Fibroblast of skin of left biceps (primary cell): ENCODE data around the gene FAM221B.

Experiments used
- DNase-seq, 2 experiments: peaks; one replicate each; pipeline ENCODE4 v3.0.0-alpha.2; 2013; ENCODE audit warnings: low read depth in 2 of 2

Gene FAM221B

DNA sequence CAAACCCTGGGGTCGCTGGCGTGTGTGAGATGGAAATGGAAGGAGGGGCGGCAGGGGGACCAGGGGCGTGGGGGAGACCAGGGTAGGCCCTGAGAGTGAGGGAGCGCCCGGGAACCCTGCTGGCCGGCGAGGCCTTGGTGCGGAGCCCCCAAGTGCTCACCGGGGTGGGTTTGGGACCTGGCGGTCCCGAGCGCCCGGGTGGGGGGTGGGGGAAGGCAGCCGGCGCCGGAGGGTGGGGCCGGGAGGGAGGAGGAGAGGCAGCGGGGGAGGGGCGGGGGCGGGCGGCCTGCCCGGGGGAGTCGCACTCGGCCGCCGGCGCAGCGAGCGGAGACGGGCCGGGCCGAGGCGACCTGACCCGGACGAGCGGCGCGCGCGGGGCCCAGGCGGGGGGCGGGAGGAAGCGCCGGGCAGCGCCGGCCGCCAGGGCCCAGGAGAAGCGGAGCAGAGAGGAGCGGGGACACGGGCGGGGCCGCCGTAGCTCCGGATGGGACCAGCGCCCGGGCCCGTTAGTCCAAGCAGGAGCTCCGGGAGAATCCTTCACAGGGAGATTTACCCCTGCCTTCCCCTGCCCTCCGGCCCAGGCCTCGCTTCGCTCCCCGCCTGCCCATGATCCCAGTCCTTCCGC lies 37.1 kb downstream of the FAM221B start, which contains the start of gene NPR2:
Gene NPR2, plus strand, starts transcription at position 295 of the 625 bp plus-strand sequence. CDS start 818 bp downstream, outside the sequence.
- DNase-seq = no peak

DNA sequence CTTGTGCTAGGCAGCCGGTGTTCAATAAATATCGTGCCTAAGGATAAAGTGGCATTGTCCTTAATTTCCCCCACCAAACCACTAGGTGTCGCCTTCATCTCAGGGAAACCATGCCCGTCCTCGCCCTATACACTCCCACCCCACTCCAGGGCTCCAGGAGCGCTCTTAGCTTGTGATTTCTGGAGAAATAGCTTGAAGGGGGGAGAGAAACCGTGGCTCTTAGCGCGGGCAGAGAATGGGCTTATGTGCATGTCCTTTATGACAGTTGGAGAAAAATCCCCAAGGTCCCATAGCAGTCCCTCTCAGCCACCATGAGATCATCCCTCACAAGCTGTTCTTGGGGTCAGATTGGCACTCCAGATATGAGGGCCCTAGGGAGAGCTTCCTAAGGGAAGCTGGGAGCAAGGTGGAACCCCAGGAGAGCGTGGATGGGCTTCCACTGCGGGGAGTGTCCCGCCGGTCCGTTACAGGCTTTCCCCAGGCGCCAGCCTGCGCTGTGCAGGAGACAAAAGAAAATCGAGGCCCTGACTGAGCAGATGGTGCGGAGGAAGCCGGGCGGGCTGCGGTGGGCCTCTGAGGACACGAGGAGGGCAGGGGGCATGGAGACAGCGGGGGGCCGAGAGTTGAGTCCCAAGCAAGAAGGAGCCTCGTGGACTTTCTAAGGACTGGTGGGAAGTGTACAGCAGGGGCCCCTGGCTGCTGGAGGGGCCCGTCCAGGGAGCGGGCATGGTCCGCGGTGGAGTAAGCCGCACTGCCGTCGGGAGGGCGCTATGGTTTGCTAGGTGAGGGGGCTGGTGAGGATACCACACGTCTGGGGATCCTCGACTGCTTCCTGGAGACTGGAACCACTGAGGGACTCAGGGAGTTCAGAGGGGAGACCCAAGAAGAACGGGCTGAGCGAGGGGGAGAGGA lies 37.9 kb downstream of the FAM221B start:
- DNase-seq = peak; percentile 63 to 70

DNA sequence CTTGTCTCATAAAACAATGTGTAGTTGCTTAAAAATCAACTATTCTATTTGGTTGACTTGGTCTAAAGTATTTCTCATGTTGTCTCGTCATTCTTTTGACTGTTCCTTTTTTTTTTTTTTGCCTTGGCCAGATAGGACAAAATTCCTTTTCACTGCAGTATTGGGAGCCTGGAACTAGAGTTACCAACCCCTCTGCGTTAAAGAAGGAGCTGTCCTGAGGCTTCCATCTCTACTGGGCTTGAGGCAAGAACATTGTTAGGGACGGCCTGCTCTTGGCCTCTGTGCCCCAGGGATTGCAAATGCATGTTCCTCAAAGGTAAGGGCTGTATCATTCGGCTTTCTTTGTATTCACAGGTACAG lies 38.5 kb downstream of the FAM221B start:
- DNase-seq = no peak

DNA sequence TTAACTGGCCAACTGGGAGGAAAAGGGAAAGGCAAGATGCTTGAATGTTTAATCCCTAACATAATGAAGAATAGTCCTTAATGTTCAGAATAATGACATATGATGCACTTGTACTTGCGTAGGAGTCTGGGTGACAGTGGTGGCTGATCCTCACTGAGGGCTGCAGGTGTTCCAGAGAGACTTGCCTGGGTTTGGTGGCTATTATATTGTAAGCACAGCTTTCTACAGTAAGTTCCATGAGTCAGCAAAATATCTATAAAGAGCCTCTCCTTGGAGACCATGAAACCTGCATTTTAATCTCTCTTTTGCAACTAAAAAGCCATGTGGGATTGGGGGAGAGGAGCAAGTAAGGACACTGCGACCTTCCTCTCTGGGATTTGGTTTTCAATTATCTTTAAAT lies 39.0 kb downstream of the FAM221B start:
- no peak for DNase-seq

DNA sequence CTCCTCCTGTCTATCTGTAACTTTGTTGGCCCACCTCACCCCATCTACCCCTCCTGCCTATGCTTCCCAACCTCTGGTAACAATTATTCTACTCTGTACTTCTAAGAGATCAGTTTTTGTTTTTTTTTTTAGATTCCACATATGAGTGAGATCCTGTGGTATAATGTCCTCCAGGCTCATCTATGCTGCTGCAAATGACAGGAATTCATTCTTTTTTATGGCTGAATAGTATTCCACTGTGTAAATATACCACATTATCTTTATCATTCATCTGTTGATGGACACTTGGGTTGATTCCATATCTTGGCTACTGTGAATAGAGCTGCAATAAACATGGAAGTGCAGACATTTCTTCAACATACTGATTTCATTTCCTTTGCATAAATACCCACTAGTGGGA lies 45.1 kb downstream of the FAM221B start:
- no peak for DNase-seq

DNA sequence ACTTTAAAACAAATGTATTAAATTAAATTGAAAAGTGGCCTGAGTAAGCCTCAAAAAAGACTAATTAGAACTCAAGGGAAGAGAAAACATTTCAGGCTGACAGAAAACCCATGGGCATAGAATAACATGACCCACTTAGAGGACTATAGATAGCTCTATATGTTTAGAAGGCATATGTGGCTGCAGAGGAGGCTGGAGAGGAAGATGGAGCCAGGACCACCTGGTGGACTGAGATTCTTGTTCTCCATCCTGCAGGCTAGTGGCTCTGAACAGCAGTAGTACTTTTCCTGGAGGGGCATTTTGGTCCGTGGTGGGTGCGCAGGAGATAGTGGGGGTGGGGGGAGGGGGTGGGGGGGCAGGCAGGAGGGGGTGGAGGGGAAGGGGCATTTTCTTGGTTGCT lies 47.5 kb downstream of the FAM221B start:
- no peak for DNase-seq

DNA sequence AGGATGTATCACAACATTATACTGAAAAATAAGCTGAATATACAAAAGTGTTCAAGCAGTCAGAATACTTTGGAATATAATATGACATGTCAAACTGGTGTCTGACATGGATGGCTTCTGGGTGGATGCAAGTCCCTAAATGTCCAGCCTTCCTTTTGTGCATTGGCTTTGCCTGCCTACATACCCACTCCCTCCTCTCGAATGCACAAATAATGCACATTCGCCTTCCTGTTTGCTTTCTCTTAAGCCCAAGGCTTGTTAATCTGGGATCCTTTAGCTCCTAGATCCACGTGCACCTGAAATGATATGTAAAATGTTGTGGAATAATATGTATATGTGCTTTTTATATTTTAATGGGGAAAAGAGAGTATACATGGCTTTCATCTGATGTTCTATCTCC lies 50.0 kb downstream of the FAM221B start:
- no peak for DNase-seq

DNA sequence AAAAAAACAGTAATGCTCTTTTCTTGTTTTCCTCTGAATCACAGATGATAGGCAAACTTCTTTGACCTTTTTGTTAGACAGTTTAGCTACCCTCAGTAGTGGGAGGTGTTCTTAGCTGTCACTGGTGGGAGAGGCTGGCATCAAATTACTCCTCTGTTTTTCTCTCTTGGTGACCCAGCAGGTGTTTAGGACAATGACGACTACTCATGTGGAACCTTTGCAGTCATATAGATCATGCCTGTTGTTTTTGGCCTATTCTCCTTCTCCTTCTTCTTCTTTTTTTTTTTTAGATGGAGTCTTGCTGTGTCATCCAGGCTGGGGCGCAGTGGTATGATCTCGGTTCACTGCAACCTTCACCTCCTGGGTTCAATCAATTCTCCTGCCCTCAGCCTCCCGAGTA lies 52.5 kb downstream of the FAM221B start:
- no peak for DNase-seq

DNA sequence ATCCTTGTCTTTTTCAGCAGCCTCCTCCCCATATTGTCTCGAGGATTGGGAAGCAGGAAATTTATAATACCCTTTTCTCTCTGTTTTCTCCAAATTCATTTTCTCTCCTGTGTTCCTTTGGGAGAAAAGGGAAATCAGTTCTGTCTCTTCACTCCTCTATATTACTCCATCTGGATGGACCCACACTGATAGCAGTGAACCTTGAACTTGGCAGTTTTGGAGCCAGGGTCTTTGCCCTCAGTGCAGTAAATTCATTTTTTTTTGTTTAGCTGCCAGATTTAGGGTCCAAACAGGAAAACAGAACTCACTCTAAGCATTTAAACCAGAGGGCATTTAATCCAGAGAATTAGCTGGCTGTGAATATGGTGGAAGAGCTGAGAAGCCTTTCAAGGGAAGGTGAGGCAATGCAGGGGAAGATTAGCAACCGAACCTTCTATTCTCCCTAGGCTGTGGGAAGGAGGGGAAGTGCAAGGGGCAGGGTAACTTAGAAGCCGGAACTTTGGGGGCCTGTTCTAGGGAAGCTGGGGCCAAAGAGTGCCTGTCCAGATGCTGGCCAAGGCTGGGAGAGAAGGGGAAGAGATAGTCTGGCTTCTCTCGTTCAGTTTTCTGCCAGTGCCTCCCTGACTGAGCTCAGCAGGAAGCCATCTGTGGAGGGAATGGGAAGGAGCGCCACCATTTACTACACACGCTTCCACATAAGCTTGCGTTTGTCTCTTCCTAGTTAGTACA lies 53.5 kb downstream of the FAM221B start:
- no peak for DNase-seq

DNA sequence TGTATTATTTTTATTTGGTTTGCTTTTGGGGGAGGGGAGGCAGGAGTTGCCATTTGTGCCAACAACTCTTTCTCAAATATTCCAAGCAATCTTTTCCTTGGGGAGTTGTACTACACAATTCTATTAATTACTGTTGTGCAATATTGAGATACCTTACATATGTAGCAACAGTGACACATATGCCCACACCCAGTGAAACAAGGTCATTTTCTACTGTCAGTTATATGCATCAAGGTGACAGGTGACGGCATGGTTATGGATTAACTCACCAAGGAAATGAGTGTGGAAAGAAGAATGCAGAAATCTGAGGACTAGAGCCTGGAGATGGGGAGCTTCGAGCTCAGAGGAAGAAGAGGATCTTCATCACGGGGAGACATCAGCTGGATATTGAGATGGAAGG lies 56.6 kb downstream of the FAM221B start:
- no peak for DNase-seq

DNA sequence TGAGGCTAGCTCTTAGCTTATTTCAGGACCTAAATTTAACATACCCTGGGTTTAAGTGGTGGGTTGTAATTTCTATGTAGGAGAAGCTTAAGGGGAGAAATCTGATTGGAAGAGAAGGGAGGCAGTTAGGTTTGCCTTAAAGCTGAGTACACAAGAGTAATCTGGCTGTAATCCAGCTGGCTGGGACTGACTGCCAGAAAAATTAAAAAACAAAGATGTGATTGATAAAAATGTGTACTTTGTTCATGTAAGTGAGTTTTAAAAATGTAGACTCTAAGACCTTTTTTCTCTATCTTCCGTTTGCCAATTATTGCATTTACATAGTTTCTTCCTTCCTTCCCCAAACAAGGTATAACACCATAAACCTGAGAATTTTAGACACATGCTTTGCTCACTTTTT lies 57.0 kb downstream of the FAM221B start:
- DNase-seq = no peak

DNA sequence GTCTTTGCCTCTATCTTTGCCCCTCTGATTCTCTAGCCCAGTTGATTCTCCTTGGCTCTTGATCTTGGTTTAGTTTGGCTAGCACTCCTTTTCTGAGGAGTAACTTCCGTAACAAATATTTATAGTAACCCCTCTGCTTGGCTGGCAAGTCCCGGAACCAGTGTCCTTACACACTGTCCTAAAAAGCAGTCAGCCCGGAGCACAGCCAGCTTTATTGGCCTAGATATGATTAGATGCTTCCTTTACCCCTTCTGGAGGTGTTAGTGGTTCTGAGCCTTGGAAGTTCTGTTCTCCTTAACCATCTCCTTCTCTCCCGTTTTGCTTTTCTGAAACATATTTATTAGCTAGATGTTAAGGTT lies 57.5 kb downstream of the FAM221B start:
- DNase-seq = no peak

DNA sequence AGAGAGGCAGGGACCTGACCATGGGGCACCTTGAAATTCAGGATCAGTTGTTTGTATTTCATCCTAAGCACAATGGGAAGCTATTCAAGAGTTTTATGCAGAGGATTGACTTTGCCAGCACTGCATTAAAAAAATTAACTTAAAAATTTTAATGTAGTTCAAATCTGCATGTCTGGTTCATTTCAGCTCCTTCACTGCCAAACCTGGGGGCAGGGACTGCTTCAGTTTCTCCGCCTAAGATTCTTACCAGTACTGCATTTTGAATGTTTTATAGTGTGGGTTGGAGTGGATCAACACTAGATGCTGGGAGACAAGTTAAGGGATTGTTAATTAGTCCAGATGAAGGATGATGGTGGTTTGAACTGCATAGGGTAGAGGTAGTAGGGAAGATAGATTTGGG lies 58.8 kb downstream of the FAM221B start:
- DNase-seq = no peak

DNA sequence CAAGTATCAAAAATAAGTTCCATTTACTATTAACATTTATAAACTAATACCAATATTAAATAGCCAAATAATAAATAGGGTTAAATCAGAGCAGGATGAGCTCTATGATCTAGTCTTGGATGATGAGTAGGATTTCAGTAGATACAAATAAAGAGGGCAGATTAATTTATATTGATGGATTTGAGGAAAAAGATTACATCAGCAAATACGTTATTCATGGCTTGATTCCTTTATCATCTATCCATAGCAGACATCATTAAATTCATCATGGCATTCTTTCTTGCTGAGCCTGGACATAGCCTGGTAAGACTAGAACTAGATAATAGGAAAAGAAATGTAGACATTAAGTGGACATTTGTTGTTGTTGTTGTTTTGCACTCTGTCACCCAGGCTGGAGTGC lies 61.1 kb downstream of the FAM221B start:
- no peak for DNase-seq

DNA sequence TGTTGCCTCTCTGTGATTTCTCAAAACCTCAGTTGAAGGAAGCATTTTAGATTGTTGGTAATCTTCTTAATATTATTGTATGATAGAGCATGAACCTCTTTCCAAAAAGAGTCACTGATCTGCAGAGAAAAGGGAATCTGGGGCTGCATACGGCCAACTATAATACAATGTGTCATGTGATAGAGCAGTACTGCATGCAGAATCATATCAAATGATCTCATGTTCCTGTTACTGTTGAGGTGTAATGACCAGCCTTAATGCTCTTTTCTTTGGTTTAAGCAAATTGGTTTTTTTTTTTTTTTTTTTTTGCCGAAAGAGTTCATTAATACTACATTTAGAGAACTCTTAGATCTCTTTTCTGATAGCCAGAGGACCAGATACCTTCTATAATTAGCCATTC lies 61.5 kb downstream of the FAM221B start:
- DNase-seq = no peak
